ENCODE data around the gene HEATR9.

- TF ChIP-seq CTCF (IDR thresholded peaks at IDR 0.05; ENCODE audit: low read length): no peak
- TF ChIP-seq EZH2 (IDR thresholded peaks at IDR 0.05; ENCODE audit: borderline replicate concordance, low read length): no peak
Observed at GRCh38 chr17:35879773-35880654, 11.3 kb upstream of the HEATR9 start, which contains the start of gene CCL5.
